HFFc6 (cell line): Measurements from ENCODE around the gene MNAT1. TPM values are rescaled to one million over a fixed set of nuclear protein-coding genes. Genes with fewer than 3 reads are reported as not detected.
"Not testable (repeated sequence)": the region's sequence is repeated elsewhere in the genome, so short reads cannot be mapped to it uniquely, and the experiment has no call there.

Source experiments
- DNase-seq: peaks from one replicate; pipeline ENCODE4 v3.0.0-alpha.2; 2018
- H3K27ac Mint-ChIP-seq: 2 replicates; pipeline ENCODE4 v1.8.0; 2020; ENCODE audit warnings: mild to moderate bottlenecking, mixed read lengths
- H3K27me3 Mint-ChIP-seq: 2 replicates; pipeline ENCODE4 v1.8.0; 2021; ENCODE audit warnings: mild to moderate bottlenecking, moderate library complexity, mixed read lengths; ENCODE audit not compliant: insufficient read depth
- H3K36me3 Mint-ChIP-seq: 2 replicates; pipeline ENCODE4 v1.8.0; 2021; ENCODE audit warnings: low read depth, mixed read lengths
- H3K4me1 Mint-ChIP-seq: 2 replicates; pipeline ENCODE4 v1.8.0; 2020; ENCODE audit warnings: low read depth, mixed read lengths
- H3K4me3 Mint-ChIP-seq: 2 replicates; pipeline ENCODE4 v1.8.0; 2020; ENCODE audit warnings: mild to moderate bottlenecking, moderate library complexity, mixed read lengths
- H3K9me3 Mint-ChIP-seq: 2 replicates; pipeline ENCODE4 v1.8.0; 2020; ENCODE audit warnings: mild to moderate bottlenecking, mixed read lengths
- CTCF ChIP-seq: fragments of 200-600 bp; sonication (generic); IDR thresholded peaks from 2 replicates; pipeline ENCODE4 v1.5.0; 2021; ENCODE audit warnings: antibody characterized with exemption, mild to moderate bottlenecking
- total RNA-seq, 6 experiments: library from RNA; stranded (reverse); fragmentation: NEBNext Ultra II Directional; extraction: Animal tissue kit (Norgen Biotek cat#: 25700); gene quantifications; 2 replicates in 1 of 6; 3 replicates in 5 of 6; pipeline ENCODE4 v1.2.3, GENCODE V29; 2021

MNAT1 gene
- total RNA-seq, 6 experiments from 2014 or later = 55.8 to 69.4 (median 58.7) TPM

GRCh38 chr14:60845523-60845922 lies 111.0 kb downstream of the MNAT1 start:
- peaks cover 14% of the 10 kb centered on the region for H3K9me3 Mint-ChIP-seq
- H3K36me3 Mint-ChIP-seq = peaks cover 43% of the 10 kb centered on the region
- no peak overlapping the region for H3K4me3 Mint-ChIP-seq
- no peak overlapping the region for H3K27ac Mint-ChIP-seq
- H3K4me1 Mint-ChIP-seq = no peaks in the 10 kb centered on the region
- TF ChIP-seq CTCF = no peak
- H3K27me3 Mint-ChIP-seq = no peaks in the 10 kb centered on the region; the same call in 1 of the 2 replicates
- no peak for DNase-seq

- DNase-seq = no peak
- Mint-ChIP-seq H3K36me3 (peaks cover 66% of the 10 kb centered on the region), H3K27me3 (no peaks in the 10 kb centered on the region; the same call in 1 of the 2 replicates), H3K4me3 (no peak overlapping the region), H3K4me1 (no peaks in the 10 kb centered on the region), H3K27ac (no peak overlapping the region), H3K9me3 (peaks cover 22% of the 10 kb centered on the region)
- TF ChIP-seq CTCF = no peak
Observed at GRCh38 chr14:60848066-60848465, 113.5 kb downstream of the MNAT1 start.

GRCh38 chr14:60851692-60852091 lies 117.1 kb downstream of the MNAT1 start:
- not testable (repeated sequence) for H3K27me3 Mint-ChIP-seq, H3K4me1 Mint-ChIP-seq, H3K27ac Mint-ChIP-seq, H3K4me3 Mint-ChIP-seq, DNase-seq
- peaks cover 28% of the 10 kb centered on the region for H3K9me3 Mint-ChIP-seq
- H3K36me3 Mint-ChIP-seq = peaks cover 83% of the 10 kb centered on the region

- H3K27ac Mint-ChIP-seq = no peak overlapping the region
- TF ChIP-seq CTCF = no peak
- no peak overlapping the region for H3K4me3 Mint-ChIP-seq
- H3K36me3 Mint-ChIP-seq = peaks cover 60% of the 10 kb centered on the region
- no peaks in the 10 kb centered on the region for H3K27me3 Mint-ChIP-seq
- DNase-seq = no peak
- H3K4me1 Mint-ChIP-seq = no peaks in the 10 kb centered on the region
- peaks cover 28% of the 10 kb centered on the region for H3K9me3 Mint-ChIP-seq
Observed at GRCh38 chr14:60856111-60856510, 121.5 kb downstream of the MNAT1 start.

GRCh38 chr14:60859525-60859924 lies 125.0 kb downstream of the MNAT1 start:
- no peak for TF ChIP-seq CTCF
- no peaks in the 10 kb centered on the region for H3K4me1 Mint-ChIP-seq
- no peak overlapping the region for H3K27ac Mint-ChIP-seq
- H3K9me3 Mint-ChIP-seq = peaks cover 20% of the 10 kb centered on the region
- peaks cover 29% of the 10 kb centered on the region for H3K36me3 Mint-ChIP-seq
- H3K4me3 Mint-ChIP-seq = no peak overlapping the region
- H3K27me3 Mint-ChIP-seq = no peaks in the 10 kb centered on the region
- no peak for DNase-seq

GRCh38 chr14:60861545-60862140 lies 127.1 kb downstream of the MNAT1 start:
- Mint-ChIP-seq H3K9me3 (peaks cover 14% of the 10 kb centered on the region), H3K4me3 (no peak overlapping the region), H3K36me3 (peaks cover 17% of the 10 kb centered on the region), H3K27me3 (no peaks in the 10 kb centered on the region), H3K27ac (no peak overlapping the region), H3K4me1 (0 out of 2 replicates have a peak, but pooled peaks cover 6% of the 10 kb centered on the region)
- TF ChIP-seq CTCF = no peak
- DNase-seq = no peak
